ENCODE measurements around the gene ALKBH5.

ALKBH5 gene

GRCh38 chr17:18143044-18143936 lies 40.3 kb upstream of the ALKBH5 start:
- Histone ChIP-seq H3K4me3 (no peak overlapping the region), H3K9ac (no peak overlapping the region), H3K4me2 (no peak overlapping the region), H4K20me1 (no peaks in the 10 kb centered on the region), H3K27me3 (no peaks in the 10 kb centered on the region), H3K4me1 (peaks cover 13% of the 10 kb centered on the region), H3K36me3 (no peaks in the 10 kb centered on the region), H3K27ac (no peak overlapping the region), H3K9me3 (no peaks in the 10 kb centered on the region)
- TF ChIP-seq Cebpa-rat (IDR thresholded peaks at IDR 0.05) = no peak

DNA sequence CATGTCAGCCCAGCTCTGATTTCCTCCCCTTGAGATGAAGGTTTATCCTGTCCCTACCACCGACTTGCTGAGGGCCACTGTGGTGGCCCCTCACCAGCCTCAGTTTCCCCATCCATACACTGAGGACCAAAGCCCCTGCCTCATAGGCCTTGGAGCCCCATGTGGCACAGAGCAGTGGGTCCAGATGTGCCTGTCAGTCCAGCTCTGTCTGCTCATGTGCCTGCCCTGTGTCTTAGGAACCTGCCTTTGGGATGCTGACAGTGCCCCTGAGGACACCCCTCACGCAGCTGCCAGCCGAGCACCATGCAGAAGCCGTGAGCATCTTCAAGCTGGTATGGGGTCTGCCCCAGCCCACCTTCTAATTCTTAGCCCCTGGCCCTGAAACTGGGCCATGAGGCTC lies 39.4 kb upstream of the ALKBH5 start:
- Histone ChIP-seq H3K36me3 (no peaks in the 10 kb centered on the region), H3K9ac (no peak overlapping the region), H3K4me1 (peaks cover 13% of the 10 kb centered on the region), H3K27me3 (no peaks in the 10 kb centered on the region), H3K4me2 (peak overlapping the region; percentile 19), H3K27ac (no peak overlapping the region), H3K4me3 (no peak overlapping the region), H3K9me3 (no peaks in the 10 kb centered on the region), H4K20me1 (no peaks in the 10 kb centered on the region)
- TF ChIP-seq Cebpa-rat (IDR thresholded peaks at IDR 0.05) = no peak

GRCh38 chr17:18144855-18145254 lies 38.8 kb upstream of the ALKBH5 start:
- Histone ChIP-seq H3K27ac (no peak overlapping the region), H3K27me3 (no peaks in the 10 kb centered on the region), H3K36me3 (no peaks in the 10 kb centered on the region), H3K9ac (no peak overlapping the region), H3K9me3 (no peaks in the 10 kb centered on the region), H3K4me3 (no peak overlapping the region), H4K20me1 (no peaks in the 10 kb centered on the region), H3K4me2 (peak overlapping the region; percentile 19), H3K4me1 (peaks cover 13% of the 10 kb centered on the region)
- TF ChIP-seq Cebpa-rat (IDR thresholded peaks at IDR 0.05) = no peak

DNA sequence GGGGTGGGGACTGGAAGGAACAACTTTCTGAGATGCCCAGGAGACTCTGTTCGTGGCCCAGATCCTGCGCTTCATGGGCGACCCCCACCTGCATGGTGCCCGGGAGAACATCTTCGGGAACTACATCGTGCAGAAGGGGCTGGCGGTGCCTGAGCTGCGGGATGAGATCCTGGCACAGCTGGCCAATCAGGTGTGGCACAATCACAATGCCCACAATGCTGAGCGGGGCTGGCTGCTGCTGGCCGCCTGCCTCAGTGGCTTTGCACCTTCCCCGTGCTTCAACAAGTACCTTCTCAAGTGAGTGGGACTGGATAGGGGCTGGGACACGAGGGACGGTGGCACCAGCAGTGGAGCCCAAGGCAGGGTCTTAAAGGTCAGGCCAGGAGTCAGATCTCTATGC lies 37.8 kb upstream of the ALKBH5 start:
- Histone ChIP-seq H3K4me2 (no peak overlapping the region), H3K9ac (no peak overlapping the region), H3K27me3 (no peaks in the 10 kb centered on the region), H4K20me1 (no peaks in the 10 kb centered on the region), H3K4me1 (peaks cover 13% of the 10 kb centered on the region), H3K36me3 (no peaks in the 10 kb centered on the region), H3K9me3 (no peaks in the 10 kb centered on the region), H3K27ac (no peak overlapping the region), H3K4me3 (no peak overlapping the region)
- TF ChIP-seq Cebpa-rat (IDR thresholded peaks at IDR 0.05) = no peak

DNA sequence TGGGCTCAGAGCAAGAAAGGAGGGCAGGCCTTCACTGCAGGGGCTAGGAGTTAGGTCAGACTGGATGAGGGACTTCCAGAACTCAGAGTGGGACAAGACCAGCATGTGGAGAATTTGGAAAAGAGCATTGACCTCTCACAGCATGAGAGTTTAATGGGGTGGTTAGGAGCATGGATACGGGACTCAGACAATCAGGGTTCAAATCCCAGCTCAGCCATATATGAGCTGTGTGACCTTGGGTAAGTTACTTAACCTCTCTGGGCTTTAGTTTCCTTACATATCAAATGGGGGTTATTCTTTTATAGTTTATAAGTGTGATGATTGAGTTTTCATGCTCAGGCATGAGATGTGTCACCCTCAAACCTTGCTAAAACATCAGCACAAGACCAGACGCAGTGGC lies 37.4 kb upstream of the ALKBH5 start:
- H3K36me3 ChIP-seq = no peaks in the 10 kb centered on the region
- no peaks in the 10 kb centered on the region for H4K20me1 ChIP-seq
- TF ChIP-seq Cebpa-rat (IDR thresholded peaks at IDR 0.05) = no peak
- no peak overlapping the region for H3K27ac ChIP-seq
- no peak overlapping the region for H3K4me2 ChIP-seq
- H3K27me3 ChIP-seq = no peaks in the 10 kb centered on the region
- H3K9me3 ChIP-seq = no peaks in the 10 kb centered on the region
- no peak overlapping the region for H3K9ac ChIP-seq
- no peak overlapping the region for H3K4me3 ChIP-seq
- H3K4me1 ChIP-seq = peaks cover 13% of the 10 kb centered on the region

DNA sequence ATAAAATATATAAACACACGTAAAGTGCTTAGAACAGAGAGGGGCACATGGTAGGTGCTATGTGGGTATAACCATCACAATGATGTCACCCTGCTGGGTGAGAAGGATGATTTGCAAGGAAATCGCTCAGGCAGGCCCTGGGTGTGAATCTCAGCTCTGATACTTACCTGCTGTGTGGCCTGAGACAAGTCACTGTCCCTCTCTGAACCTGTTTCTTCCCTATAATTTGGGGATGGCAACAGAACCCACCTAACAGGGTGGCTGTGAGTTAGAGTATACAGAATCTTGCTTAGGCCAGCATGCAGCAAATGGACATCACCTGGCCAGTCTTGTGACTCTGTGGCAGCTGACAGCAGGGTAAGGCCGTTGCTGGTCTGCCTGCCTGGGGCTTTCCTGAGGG lies 36.6 kb upstream of the ALKBH5 start:
- H3K27ac ChIP-seq = no peak overlapping the region
- no peaks in the 10 kb centered on the region for H3K9me3 ChIP-seq
- no peaks in the 10 kb centered on the region for H4K20me1 ChIP-seq
- no peaks in the 10 kb centered on the region for H3K36me3 ChIP-seq
- TF ChIP-seq Cebpa-rat (IDR thresholded peaks at IDR 0.05) = no peak
- H3K4me1 ChIP-seq = peaks cover 13% of the 10 kb centered on the region
- no peak overlapping the region for H3K4me3 ChIP-seq
- H3K9ac ChIP-seq = no peak overlapping the region
- H3K27me3 ChIP-seq = no peaks in the 10 kb centered on the region
- H3K4me2 ChIP-seq = no peak overlapping the region

DNA sequence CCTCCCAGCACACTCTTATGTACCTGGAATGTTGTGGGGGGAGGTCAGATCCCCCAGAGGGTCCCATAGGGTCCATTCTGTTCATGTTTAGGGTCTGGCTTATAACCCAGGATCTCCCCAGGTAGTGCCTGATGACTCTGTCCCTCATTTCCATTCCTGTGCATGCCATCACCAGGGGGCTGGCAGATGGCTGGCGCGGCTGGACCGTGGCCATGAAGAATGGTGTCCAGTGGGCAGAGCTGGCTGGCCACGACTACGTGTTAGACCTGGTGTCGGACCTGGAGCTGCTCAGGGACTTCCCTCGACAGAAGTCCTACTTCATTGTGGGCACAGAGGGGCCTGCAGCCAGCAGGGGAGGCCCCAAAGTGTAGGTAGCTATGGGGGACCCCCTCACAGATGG lies 35.0 kb upstream of the ALKBH5 start:
- Histone ChIP-seq H4K20me1 (no peaks in the 10 kb centered on the region), H3K9me3 (no peaks in the 10 kb centered on the region), H3K36me3 (no peaks in the 10 kb centered on the region), H3K27me3 (no peaks in the 10 kb centered on the region), H3K4me3 (no peak overlapping the region), H3K4me2 (no peak overlapping the region), H3K9ac (no peak overlapping the region), H3K27ac (no peak overlapping the region), H3K4me1 (peaks cover 26% of the 10 kb centered on the region)
- TF ChIP-seq Cebpa-rat (IDR thresholded peaks at IDR 0.05) = no peak

- H3K4me2 ChIP-seq = no peak overlapping the region
- H4K20me1 ChIP-seq = no peaks in the 10 kb centered on the region
- H3K9ac ChIP-seq = no peak overlapping the region
- H3K4me1 ChIP-seq = peaks cover 29% of the 10 kb centered on the region
- no peaks in the 10 kb centered on the region for H3K36me3 ChIP-seq
- H3K4me3 ChIP-seq = no peak overlapping the region
- H3K9me3 ChIP-seq = no peaks in the 10 kb centered on the region
- no peak for TF ChIP-seq Cebpa-rat (IDR thresholded peaks at IDR 0.05)
- no peaks in the 10 kb centered on the region for H3K27me3 ChIP-seq
- no peak overlapping the region for H3K27ac ChIP-seq
These were observed 32.3 kb upstream of the ALKBH5 start for GRCh38 chr17:18151290-18151689.

- H4K20me1 ChIP-seq = no peaks in the 10 kb centered on the region
- no peak overlapping the region for H3K4me3 ChIP-seq
- TF ChIP-seq Cebpa-rat (IDR thresholded peaks at IDR 0.05) = no peak
- H3K4me1 ChIP-seq = peaks cover 40% of the 10 kb centered on the region
- H3K9me3 ChIP-seq = no peaks in the 10 kb centered on the region
- no peaks in the 10 kb centered on the region for H3K27me3 ChIP-seq
- H3K4me2 ChIP-seq = no peak overlapping the region
- no peaks in the 10 kb centered on the region for H3K36me3 ChIP-seq
- no peak overlapping the region for H3K27ac ChIP-seq
- no peak overlapping the region for H3K9ac ChIP-seq
These were observed 28.4 kb upstream of the ALKBH5 start for GRCh38 chr17:18155179-18155578.

GRCh38 chr17:18156171-18156975 lies 27.3 kb upstream of the ALKBH5 start:
- TF ChIP-seq Cebpa-rat (IDR thresholded peaks at IDR 0.05) = no peak
- Histone ChIP-seq H3K27ac (no peak overlapping the region), H3K36me3 (no peaks in the 10 kb centered on the region)

More at GRCh38 chr17:18156171-18156975, 27.3 kb upstream of the ALKBH5 start:
- no peak overlapping the region for H3K4me2 ChIP-seq
- H3K4me3 ChIP-seq = no peak overlapping the region
- H3K27me3 ChIP-seq = no peaks in the 10 kb centered on the region
- H4K20me1 ChIP-seq = no peaks in the 10 kb centered on the region
- peaks cover 48% of the 10 kb centered on the region for H3K4me1 ChIP-seq
- H3K9ac ChIP-seq = no peak overlapping the region
- H3K9me3 ChIP-seq = no peaks in the 10 kb centered on the region

Data from BLaER1 (cell line).